Ovary (tissue), 10 donors: ENCODE data around the gene TRIM66. TPM values are rescaled to one million over a fixed set of nuclear protein-coding genes. Genes with fewer than 3 reads are reported as not detected.
A peak's percentile ranks its signal among the peaks of the same experiment; 100 is the strongest.

Experiments used
- DNase-seq, 5 donors: peaks; one replicate each; pipeline ENCODE4 v3.0.0-alpha.2; 2019 to 2020
- H3K27ac ChIP-seq, 2 donors: fragments of 200-600 bp; one replicate each; pipeline versions ENCODE4 v1.5.1 to v1.8.0; 2019 to 2022
- H3K27me3 ChIP-seq: fragments of 200-600 bp; one replicate; pipeline ENCODE4 v1.8.0; 2022
- H3K36me3 ChIP-seq: fragments of 200-600 bp; sonication (generic); one replicate; pipeline ENCODE4 v1.5.1; 2019
- H3K4me1 ChIP-seq: one replicate; pipeline ENCODE4 v1.8.1; 2013; ENCODE audit warnings: mild to moderate bottlenecking, moderate library complexity; ENCODE audit not compliant: insufficient read depth
- H3K4me3 ChIP-seq: fragments of 200-600 bp; sonication (generic); one replicate; pipeline ENCODE4 v1.5.1; 2017
- H3K9me3 ChIP-seq, 2 donors: fragments of 200-600 bp in 1 of 2; sonication (generic) in 1 of 2; one replicate each; pipeline versions ENCODE4 v1.5.1 to v1.8.1; 2013 to 2019; ENCODE audit warnings: mild to moderate bottlenecking in 1 of 2, moderate library complexity in 1 of 2
- EP300 ChIP-seq: sonication (generic); formaldehyde crosslinking; IDR thresholded peaks from one replicate; pipeline ENCODE4 v1.6.1; 2017; ENCODE audit warnings: antibody characterized with exemption
- POLR2A ChIP-seq: fragments of 450-650 bp; IDR thresholded peaks from one replicate; pipeline ENCODE4 v1.6.1; 2017; ENCODE audit warnings: antibody characterized with exemption, mild to moderate bottlenecking, moderate library complexity
- WGBS, 3 donors: extraction: QIAGEN DNeasy Blood & Tissue Kit in 1 of 3; methylation state at CpG; one replicate each; pipeline versions ENCODE4 v1.1.5 to v1.1.7; 2013 to 2017; 5-methylcytosine and 5-hydroxymethylcytosine counted together
- intact Hi-C, 4 donors: fragments of 100-400 bp; cut with DNase I; formaldehyde crosslinking; loops; one replicate each; pipeline versions ENCODE4 v1.11.0 to v1.15.1; 2022 to 2023
- long read RNA-seq, 3 donors: library from polyadenylated mRNA in 2 of 3; unstranded in 2 of 3; transcript quantifications; one replicate each; pipeline ENCODE4 v2.0.0 and lab custom pipeline, GENCODE V29; 2021 to 2026
- polyA plus RNA-seq, 2 donors: library from polyadenylated mRNA; stranded (reverse); fragments of 200-250 nt in 1 of 2; fragments of 350-450 nt in 1 of 2; fragmentation: Illumina TruSeq in 1 of 2; extraction: RNeasy Lipid Tissue Mini Kit (QIAGEN cat#74804) in 1 of 2; gene quantifications; one replicate each; pipeline ENCODE4 v1.2.3, GENCODE V29; 2013 to 2014
- total RNA-seq, 7 donors: library from RNA; depleted of rRNA in 2 of 7; stranded (reverse); fragments of >200 nt in 2 of 7; fragmentation: NEBNext Ultra II Directional in 3 of 7; extraction: Animal tissue kit (Norgen Biotek cat#: 25700) in 3 of 7; gene quantifications; one replicate each; pipeline versions ENCODE4 v1.1.0 to v1.2.4, GENCODE V29; 2016 to 2023
- TF ChIP-seq, protein P1 (sequence below), 3 donors: fragments of 450-650 bp in 2 of 3; fragments of 200-600 bp in 1 of 3; IDR thresholded peaks; one replicate each; pipeline versions ENCODE4 v1.5.1 to v1.8.0; 2016 to 2022; ENCODE audit warnings: antibody characterized with exemption in 3 of 3, mild to moderate bottlenecking in 1 of 3
- donor health status: DM: no; HTN: no; CAD: no; lungs with moderate emphysema.
- donor health status: DM: no; HTN: no; CAD: no.
- donor health status: Bipolar disorder and iron deficiency.
- donor health status: DM: yes; HTN: yes; CAD: no.
- donor health status: DM: no; HTN: no; CAD: no.
- donor health status: DM: yes; HTN: yes; CAD: no.

TRIM66 gene, protein sequence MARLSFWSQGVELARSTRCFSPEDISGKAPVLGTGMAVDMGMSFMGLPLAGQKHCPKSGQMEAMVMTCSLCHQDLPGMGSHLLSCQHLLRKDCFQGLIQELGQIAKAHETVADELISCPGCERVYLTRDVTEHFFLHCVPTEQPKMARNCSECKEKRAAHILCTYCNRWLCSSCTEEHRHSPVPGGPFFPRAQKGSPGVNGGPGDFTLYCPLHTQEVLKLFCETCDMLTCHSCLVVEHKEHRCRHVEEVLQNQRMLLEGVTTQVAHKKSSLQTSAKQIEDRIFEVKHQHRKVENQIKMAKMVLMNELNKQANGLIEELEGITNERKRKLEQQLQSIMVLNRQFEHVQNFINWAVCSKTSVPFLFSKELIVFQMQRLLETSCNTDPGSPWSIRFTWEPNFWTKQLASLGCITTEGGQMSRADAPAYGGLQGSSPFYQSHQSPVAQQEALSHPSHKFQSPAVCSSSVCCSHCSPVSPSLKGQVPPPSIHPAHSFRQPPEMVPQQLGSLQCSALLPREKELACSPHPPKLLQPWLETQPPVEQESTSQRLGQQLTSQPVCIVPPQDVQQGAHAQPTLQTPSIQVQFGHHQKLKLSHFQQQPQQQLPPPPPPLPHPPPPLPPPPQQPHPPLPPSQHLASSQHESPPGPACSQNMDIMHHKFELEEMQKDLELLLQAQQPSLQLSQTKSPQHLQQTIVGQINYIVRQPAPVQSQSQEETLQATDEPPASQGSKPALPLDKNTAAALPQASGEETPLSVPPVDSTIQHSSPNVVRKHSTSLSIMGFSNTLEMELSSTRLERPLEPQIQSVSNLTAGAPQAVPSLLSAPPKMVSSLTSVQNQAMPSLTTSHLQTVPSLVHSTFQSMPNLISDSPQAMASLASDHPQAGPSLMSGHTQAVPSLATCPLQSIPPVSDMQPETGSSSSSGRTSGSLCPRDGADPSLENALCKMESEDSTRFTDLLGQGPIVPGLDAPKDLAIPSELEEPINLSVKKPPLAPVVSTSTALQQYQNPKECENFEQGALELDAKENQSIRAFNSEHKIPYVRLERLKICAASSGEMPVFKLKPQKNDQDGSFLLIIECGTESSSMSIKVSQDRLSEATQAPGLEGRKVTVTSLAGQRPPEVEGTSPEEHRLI (N-terminal part only)
- total RNA-seq (10 to 100 TPM in 1 of 7 donors, 1 to 10 TPM in 6; 2.3 to 15.4 (median 4.9) TPM), polyA plus RNA-seq (1 to 10 TPM; 2.6 to 6.7 TPM)
- long read RNA-seq, donor 1, partial matches to known transcripts: 1 of 4 reads
- long read RNA-seq, donor 1, other reads (novel, unspliced or antisense): 3 of 4 reads
- long read RNA-seq, donor 2: 0 reads
- long read RNA-seq, donor 3, partial matches to known transcripts: 1 of 1 reads
- long read RNA-seq, donor 3, other reads (novel, unspliced or antisense): 0 of 1 reads

DNA sequence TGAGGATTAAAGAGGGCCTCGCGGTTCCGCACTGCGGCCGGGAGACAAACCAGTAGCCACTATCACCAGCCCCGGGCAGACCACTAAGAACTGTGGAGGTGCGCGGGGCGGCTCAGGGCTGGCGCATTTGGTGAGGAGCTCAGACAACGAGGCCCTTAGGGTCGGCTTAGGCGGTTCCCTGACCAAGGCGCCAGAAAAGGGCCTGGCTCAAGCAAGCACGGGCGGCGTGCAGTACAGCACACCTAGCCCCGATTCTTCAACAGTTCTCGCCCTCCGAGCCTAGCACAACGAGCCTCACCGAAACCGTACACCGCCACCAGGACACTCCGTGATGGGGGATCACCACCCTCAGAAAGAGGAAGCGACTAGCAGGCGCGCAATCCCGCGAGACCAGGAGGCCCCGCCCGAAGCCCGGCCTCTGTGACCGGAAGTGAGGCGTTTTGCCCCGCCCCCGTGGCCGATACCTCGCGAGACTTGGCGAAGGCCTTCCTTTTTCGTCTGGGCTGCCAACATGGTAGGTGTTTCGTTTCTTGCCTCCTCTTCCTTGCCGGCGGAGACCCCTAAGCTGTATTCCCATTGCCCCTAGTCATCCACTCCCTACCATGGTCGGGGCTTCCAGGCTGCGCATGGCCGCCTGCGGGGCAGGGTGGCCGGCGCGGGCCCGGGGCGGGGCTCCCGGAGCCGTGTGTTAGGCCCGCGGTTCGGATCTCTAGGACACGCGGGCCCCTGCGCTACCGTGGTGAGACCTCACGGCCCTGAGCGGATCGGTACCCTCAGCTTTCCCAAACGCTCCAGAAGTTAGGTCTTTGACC is at the start of gene TRIM66, which contains the start of gene RPL27A:
Gene TRIM66, minus strand, starts transcription at position 363 of the 812 bp plus-strand sequence. CDS start 10,391 bp downstream, outside the sequence.
Gene RPL27A, plus strand, starts transcription at position 490 of the 812 bp plus-strand sequence. Its CDS starts 22 bp downstream, at position 512.
- Histone ChIP-seq H3K9me3 (no peaks in the 10 kb centered on the region), H3K27ac (peak within 1 kb of the TSS; percentile 69 to 91), H3K36me3 (no peaks in the 10 kb centered on the region), H3K4me3 (peak within 1 kb of the TSS; percentile 97), H3K4me1 (peaks cover 8% of the 10 kb centered on the region), H3K27me3 (no peaks in the 10 kb centered on the region)
- DNase-seq: peak; percentile 99 to 100 (median 100)
- WGBS, 3 donors: 0 to 1% (median 0%) methylated on average over 66 to 67 of the region's 67 CpGs
- intact Hi-C loops: loop anchor here in 1 of 4 donors (5.0 kb wide), 1 partner anchor 130 kb away; a partner anchor contains a TSS
- TF ChIP-seq POLR2A (peak; percentile 100), EP300 (peak; percentile 40)
- TF ChIP-seq, protein P1, sequence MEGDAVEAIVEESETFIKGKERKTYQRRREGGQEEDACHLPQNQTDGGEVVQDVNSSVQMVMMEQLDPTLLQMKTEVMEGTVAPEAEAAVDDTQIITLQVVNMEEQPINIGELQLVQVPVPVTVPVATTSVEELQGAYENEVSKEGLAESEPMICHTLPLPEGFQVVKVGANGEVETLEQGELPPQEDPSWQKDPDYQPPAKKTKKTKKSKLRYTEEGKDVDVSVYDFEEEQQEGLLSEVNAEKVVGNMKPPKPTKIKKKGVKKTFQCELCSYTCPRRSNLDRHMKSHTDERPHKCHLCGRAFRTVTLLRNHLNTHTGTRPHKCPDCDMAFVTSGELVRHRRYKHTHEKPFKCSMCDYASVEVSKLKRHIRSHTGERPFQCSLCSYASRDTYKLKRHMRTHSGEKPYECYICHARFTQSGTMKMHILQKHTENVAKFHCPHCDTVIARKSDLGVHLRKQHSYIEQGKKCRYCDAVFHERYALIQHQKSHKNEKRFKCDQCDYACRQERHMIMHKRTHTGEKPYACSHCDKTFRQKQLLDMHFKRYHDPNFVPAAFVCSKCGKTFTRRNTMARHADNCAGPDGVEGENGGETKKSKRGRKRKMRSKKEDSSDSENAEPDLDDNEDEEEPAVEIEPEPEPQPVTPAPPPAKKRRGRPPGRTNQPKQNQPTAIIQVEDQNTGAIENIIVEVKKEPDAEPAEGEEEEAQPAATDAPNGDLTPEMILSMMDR (IDR thresholded peaks at IDR 0.05): peak; percentile 7 to 59 (median 52)

DNA sequence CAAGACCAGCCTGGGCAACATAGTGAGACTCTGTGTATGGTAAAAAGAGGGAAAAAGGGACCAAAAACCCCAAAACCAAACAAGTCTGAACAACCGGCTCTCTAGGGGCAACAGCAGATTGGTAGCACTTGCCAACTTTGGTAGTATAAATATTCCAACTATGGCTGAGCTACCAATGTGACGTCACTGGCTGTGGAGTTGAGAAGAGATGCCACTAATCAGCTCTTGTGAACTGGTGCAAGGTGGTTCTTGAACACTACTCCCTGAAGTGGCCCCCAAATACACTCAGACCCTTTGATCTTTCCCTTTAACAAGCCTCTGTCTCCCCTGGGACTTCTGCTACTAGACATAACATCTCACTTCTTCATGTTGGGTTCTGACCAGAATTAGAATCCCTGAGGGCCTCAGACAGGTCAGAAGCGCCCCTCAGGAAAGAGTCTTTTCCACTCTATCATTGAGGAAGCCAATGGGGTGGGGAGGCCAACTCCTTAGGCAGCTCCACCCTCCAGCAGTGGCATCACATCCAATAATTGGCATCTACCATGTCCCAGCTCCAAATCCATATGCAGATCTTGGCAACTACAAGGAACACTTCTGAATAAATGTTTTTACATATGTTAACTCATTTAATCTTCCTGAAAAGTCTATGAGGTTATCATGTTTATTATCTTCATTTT is 49.3 kb upstream of the TRIM66 start:
- intact Hi-C loops: loop anchor here in 1 of 4 donors (5.0 kb wide), 1 partner anchor 41 kb away; no protein-coding TSS in a partner anchor
- DNase-seq: no peak
- 67 to 84% (median 80%) methylated on average over 3 of the region's 3 CpGs for WGBS, 3 donors
- TF ChIP-seq EP300 (no peak), POLR2A (no peak)
- TF ChIP-seq, protein P1 (IDR thresholded peaks at IDR 0.05): no peak
- Histone ChIP-seq H3K36me3 (no peaks in the 10 kb centered on the region), H3K4me3 (no peak overlapping the region), H3K4me1 (peaks cover 43% of the 10 kb centered on the region), H3K9me3 (no peaks in the 10 kb centered on the region), H3K27me3 (no peaks in the 10 kb centered on the region), H3K27ac (peak overlapping the region in 1 of 2 donors; percentile 52)

DNA sequence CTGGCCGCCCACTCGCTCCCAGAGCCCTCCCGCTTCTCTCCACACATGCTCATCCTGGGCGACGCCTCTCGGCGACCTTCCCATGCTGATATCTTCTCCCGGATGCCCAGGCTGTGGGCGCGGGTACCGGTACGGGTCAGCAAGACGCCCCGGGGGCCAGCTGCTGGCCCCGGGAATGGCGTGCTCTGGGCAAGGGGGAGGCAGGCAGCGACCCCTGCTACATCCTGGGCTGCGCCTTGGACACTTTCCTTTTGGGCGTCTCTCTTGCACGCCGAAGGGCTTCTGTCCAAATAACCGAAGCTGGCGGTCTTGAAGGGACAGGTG is 48.2 kb upstream of the TRIM66 start:
- WGBS, 3 donors: 89 to 95% (median 91%) methylated on average over 23 of the region's 23 CpGs
- Histone ChIP-seq H3K9me3 (no peaks in the 10 kb centered on the region), H3K27me3 (no peaks in the 10 kb centered on the region), H3K27ac (no peak overlapping the region), H3K4me1 (peaks cover 36% of the 10 kb centered on the region), H3K36me3 (no peaks in the 10 kb centered on the region), H3K4me3 (no peak overlapping the region)
- DNase-seq: no peak
- intact Hi-C loops: loop anchor here in 1 of 4 donors (5.0 kb wide), 1 partner anchor 42 kb away; no protein-coding TSS in a partner anchor
- TF ChIP-seq, protein P1 (IDR thresholded peaks at IDR 0.05): no peak
- no peak for TF ChIP-seq POLR2A
- no peak for TF ChIP-seq EP300
